ENCODE results near the gene TNPO1.

TNPO1 gene

DNA sequence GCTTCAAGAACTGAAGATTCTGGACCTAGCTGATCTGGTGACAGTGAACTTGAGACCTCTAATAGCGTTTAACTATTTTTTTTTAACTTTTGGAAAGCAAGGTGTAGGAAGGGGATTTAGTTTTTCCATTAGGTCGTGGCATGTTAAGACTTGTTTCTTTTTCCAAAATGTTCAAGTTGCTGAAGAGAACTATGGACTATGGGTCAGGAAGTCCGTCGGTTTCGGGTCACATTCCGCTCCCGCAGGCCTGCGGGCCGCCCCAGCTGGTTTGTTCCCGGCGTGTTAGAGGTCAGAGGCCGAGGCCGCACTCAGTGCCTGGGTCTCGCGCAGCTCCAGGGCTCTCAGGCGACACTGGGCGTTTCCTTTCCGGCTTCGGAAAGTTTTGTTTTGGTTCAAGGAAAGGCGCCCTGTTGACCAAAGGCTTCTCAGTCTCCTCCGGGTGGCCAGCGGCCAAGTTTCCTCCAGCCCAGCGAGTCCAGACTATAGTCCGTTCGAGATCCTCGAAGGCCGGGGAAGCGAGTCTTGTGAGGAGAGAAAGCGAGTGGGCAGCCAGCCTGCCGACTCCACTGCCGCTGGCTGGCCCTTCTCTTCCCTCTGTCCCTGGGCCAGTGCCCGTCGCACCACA lies 138.8 kb downstream of the TNPO1 start:
- H3K9ac ChIP-seq (ENCODE audit: low read depth, low read length), result peak overlapping the region; percentile 83
- H3K9me3 ChIP-seq (ENCODE audit: control insufficient read depth, insufficient read depth, low read length), result no peaks in the 10 kb centered on the region
- H3K36me3 ChIP-seq (ENCODE audit: control insufficient read depth, insufficient read depth, low read length), result no peaks in the 10 kb centered on the region
- peaks cover 4% of the 10 kb centered on the region; the same call in 1 of the 2 replicates for H3K27me3 ChIP-seq (ENCODE audit: control insufficient read depth, insufficient read depth, low read length)
- H3K4me3 ChIP-seq (ENCODE audit: low read depth, low read length), result peak overlapping the region; percentile 94
- H3K4me1 ChIP-seq (ENCODE audit: control insufficient read depth, insufficient read depth, low read length), result peaks cover 25% of the 10 kb centered on the region
- H3K27ac ChIP-seq (ENCODE audit: low read depth, low read length), result peak overlapping the region; percentile 74

DNA sequence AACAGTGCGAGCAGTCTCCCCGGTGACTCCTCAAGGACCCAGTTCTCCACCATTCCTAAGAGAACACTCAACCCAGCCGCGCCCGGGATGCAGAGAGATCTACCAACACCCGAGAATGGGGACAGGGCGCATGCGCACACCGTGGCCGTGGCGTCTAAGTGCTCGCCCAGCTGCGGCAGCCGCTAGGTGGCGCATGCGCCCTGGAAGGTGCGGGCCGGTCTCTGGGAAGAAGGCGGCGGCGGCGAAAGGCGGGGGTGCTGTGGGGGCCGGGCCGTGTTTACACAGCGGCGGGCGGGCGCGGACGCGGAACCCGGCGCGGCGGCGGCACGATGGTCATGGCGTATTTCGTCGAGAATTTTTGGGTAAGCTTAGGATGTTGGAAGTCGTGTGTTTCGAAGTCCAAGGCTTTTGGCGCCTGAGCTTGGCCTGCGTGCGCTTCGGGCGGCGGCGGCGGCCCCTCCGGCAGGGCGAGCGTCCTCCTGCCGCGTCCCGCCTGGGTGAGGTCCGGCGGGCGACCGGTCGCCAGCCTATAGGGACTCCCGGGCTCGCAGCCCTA lies 139.4 kb downstream of the TNPO1 start, which contains the start of gene FCHO2:
Gene FCHO2 (plus strand): TSS at position 274 of the 556 bp plus-strand sequence. CDS start 56 bp downstream, at position 330.
- Histone ChIP-seq H3K9ac (ENCODE audit: low read depth, low read length) (peak within 1 kb of the TSS; percentile 83), H3K4me1 (ENCODE audit: control insufficient read depth, insufficient read depth, low read length) (peaks cover 25% of the 10 kb centered on the region), H3K4me3 (ENCODE audit: low read depth, low read length) (peak within 1 kb of the TSS; percentile 94), H3K9me3 (ENCODE audit: control insufficient read depth, insufficient read depth, low read length) (no peaks in the 10 kb centered on the region), H3K27ac (ENCODE audit: low read depth, low read length) (peak within 1 kb of the TSS; percentile 80), H3K27me3 (ENCODE audit: control insufficient read depth, insufficient read depth, low read length) (peaks cover 4% of the 10 kb centered on the region; the same call in 1 of the 2 replicates), H3K36me3 (ENCODE audit: control insufficient read depth, insufficient read depth, low read length) (no peaks in the 10 kb centered on the region)

GRCh38 chr5:72956324-72957140 lies 140.1 kb downstream of the TNPO1 start:
- H3K9ac ChIP-seq (ENCODE audit: low read depth, low read length), result peak overlapping the region; percentile 61
- H3K9me3 ChIP-seq (ENCODE audit: control insufficient read depth, insufficient read depth, low read length), result no peaks in the 10 kb centered on the region
- peak overlapping the region; percentile 94 for H3K4me3 ChIP-seq (ENCODE audit: low read depth, low read length)
- H3K27ac ChIP-seq (ENCODE audit: low read depth, low read length), result peak overlapping the region; percentile 80
- H3K36me3 ChIP-seq (ENCODE audit: control insufficient read depth, insufficient read depth, low read length), result no peaks in the 10 kb centered on the region
- H3K27me3 ChIP-seq (ENCODE audit: control insufficient read depth, insufficient read depth, low read length), result peaks cover 4% of the 10 kb centered on the region; the same call in 1 of the 2 replicates
- peaks cover 25% of the 10 kb centered on the region for H3K4me1 ChIP-seq (ENCODE audit: control insufficient read depth, insufficient read depth, low read length)

GRCh38 chr5:72957337-72957736 lies 140.9 kb downstream of the TNPO1 start:
- H3K27ac ChIP-seq (ENCODE audit: low read depth, low read length), result no peak overlapping the region
- H3K9ac ChIP-seq (ENCODE audit: low read depth, low read length), result no peak overlapping the region
- H3K36me3 ChIP-seq (ENCODE audit: control insufficient read depth, insufficient read depth, low read length), result no peaks in the 10 kb centered on the region
- H3K9me3 ChIP-seq (ENCODE audit: control insufficient read depth, insufficient read depth, low read length), result no peaks in the 10 kb centered on the region
- H3K4me3 ChIP-seq (ENCODE audit: low read depth, low read length), result peak overlapping the region; percentile 94
- peaks cover 4% of the 10 kb centered on the region; the same call in 1 of the 2 replicates for H3K27me3 ChIP-seq (ENCODE audit: control insufficient read depth, insufficient read depth, low read length)
- peaks cover 25% of the 10 kb centered on the region for H3K4me1 ChIP-seq (ENCODE audit: control insufficient read depth, insufficient read depth, low read length)

- no peaks in the 10 kb centered on the region for H3K9me3 ChIP-seq (ENCODE audit: control insufficient read depth, insufficient read depth, low read length)
- H3K4me1 ChIP-seq (ENCODE audit: control insufficient read depth, insufficient read depth, low read length), result peaks cover 16% of the 10 kb centered on the region
- no peaks in the 10 kb centered on the region for H3K36me3 ChIP-seq (ENCODE audit: control insufficient read depth, insufficient read depth, low read length)
- H3K4me3 ChIP-seq (ENCODE audit: low read depth, low read length), result no peak overlapping the region
- peaks cover 4% of the 10 kb centered on the region; the same call in 1 of the 2 replicates for H3K27me3 ChIP-seq (ENCODE audit: control insufficient read depth, insufficient read depth, low read length)
- H3K27ac ChIP-seq (ENCODE audit: low read depth, low read length), result no peak overlapping the region
- H3K9ac ChIP-seq (ENCODE audit: low read depth, low read length), result no peak overlapping the region
These were observed 142.8 kb downstream of the TNPO1 start for GRCh38 chr5:72959257-72959656.

All from HUES48 (cell line).